ENCODE results near the gene CABLES1.
"Not testable (repeated sequence)": the region's sequence is repeated elsewhere in the genome, so short reads cannot be mapped to it uniquely, and the experiment has no call there.

Gene CABLES1

GRCh38 chr18:23274638-23275482, 139.6 kb downstream of the CABLES1 start:
- Mint-ChIP-seq H3K4me3 (no peak overlapping the region), H3K4me1 (no peaks in the 10 kb centered on the region), H3K27me3 (peaks cover 2% of the 10 kb centered on the region), H3K9me3 (peaks cover 3% of the 10 kb centered on the region), H3K27ac (no peak overlapping the region), H3K36me3 (peaks cover 19% of the 10 kb centered on the region)
- DNase-seq (ENCODE audit: low spot score in 2 of 2) = no peak
- ATAC-seq (ENCODE audit: low read depth) = no peak

DNA sequence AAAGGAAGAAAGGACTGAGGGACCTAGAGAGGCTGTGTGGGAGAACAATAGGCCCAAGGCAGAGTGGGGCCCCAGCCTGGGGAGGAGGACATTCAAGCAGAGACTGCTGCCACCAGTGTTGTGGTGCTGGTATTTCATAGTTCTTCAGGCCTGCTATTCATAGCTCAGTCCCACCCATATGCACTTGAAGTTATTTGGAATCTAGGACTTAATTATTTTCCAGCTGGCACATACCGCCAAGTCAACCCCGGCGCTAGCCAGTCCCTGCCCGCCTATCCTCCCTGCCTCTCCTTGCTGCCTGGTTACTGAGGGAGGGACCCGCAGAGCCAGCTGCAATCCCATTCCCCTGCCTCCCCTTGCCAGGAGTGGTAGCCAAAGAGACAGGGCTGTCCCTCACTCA, 141.2 kb downstream of the CABLES1 start:
- DNase-seq (ENCODE audit: low spot score in 2 of 2) (no peak), ATAC-seq (ENCODE audit: low read depth) (no peak)
- no peak overlapping the region for H3K27ac Mint-ChIP-seq
- no peaks in the 10 kb centered on the region for H3K4me1 Mint-ChIP-seq
- H3K4me3 Mint-ChIP-seq = no peak overlapping the region
- H3K27me3 Mint-ChIP-seq = peaks cover 2% of the 10 kb centered on the region
- peaks cover 19% of the 10 kb centered on the region for H3K36me3 Mint-ChIP-seq
- peaks cover 3% of the 10 kb centered on the region for H3K9me3 Mint-ChIP-seq

- DNase-seq (ENCODE audit: low spot score in 2 of 2) (no peak), ATAC-seq (ENCODE audit: low read depth) (no peak)
- Mint-ChIP-seq H3K4me1 (no peaks in the 10 kb centered on the region), H3K9me3 (no peaks in the 10 kb centered on the region), H3K36me3 (peaks cover 19% of the 10 kb centered on the region), H3K4me3 (no peak overlapping the region), H3K27me3 (peaks cover 2% of the 10 kb centered on the region), H3K27ac (no peak overlapping the region)
These were observed 142.1 kb downstream of the CABLES1 start for GRCh38 chr18:23277399-23277798.

GRCh38 chr18:23279931-23280330, 144.6 kb downstream of the CABLES1 start:
- no peak for DNase-seq (ENCODE audit: low spot score in 2 of 2)
- Mint-ChIP-seq H3K4me1 (no peaks in the 10 kb centered on the region), H3K27ac (no peak overlapping the region), H3K9me3 (no peaks in the 10 kb centered on the region), H3K4me3 (no peak overlapping the region), H3K36me3 (peaks cover 15% of the 10 kb centered on the region), H3K27me3 (peaks cover under 1% of the 10 kb centered on the region)
- ATAC-seq (ENCODE audit: low read depth) = no peak

DNA sequence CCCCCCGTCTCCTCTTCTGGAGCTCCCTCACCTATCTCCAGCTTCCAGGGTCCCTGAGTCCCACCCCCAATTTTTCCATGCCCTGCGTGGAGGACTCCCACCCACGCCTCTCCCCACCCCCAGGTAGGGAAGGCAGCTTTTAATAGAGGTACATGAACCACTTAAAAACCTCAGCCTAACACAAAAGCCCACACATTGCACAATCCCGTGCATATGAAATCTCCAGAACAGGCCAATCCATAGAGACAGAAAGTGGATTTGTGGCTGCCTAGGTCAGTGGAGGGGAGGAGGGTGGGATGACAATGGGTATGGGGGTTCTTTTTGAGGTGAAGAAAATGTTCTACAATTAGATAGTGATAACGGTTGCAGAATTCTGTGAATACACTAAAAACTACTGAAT, 145.6 kb downstream of the CABLES1 start:
- ATAC-seq (ENCODE audit: low read depth) (no peak), DNase-seq (ENCODE audit: low spot score in 2 of 2) (no peak)
- Mint-ChIP-seq H3K4me3 (no peak overlapping the region), H3K27me3 (no peaks in the 10 kb centered on the region), H3K9me3 (no peaks in the 10 kb centered on the region), H3K27ac (no peak overlapping the region), H3K36me3 (peaks cover 15% of the 10 kb centered on the region), H3K4me1 (no peaks in the 10 kb centered on the region)

DNA sequence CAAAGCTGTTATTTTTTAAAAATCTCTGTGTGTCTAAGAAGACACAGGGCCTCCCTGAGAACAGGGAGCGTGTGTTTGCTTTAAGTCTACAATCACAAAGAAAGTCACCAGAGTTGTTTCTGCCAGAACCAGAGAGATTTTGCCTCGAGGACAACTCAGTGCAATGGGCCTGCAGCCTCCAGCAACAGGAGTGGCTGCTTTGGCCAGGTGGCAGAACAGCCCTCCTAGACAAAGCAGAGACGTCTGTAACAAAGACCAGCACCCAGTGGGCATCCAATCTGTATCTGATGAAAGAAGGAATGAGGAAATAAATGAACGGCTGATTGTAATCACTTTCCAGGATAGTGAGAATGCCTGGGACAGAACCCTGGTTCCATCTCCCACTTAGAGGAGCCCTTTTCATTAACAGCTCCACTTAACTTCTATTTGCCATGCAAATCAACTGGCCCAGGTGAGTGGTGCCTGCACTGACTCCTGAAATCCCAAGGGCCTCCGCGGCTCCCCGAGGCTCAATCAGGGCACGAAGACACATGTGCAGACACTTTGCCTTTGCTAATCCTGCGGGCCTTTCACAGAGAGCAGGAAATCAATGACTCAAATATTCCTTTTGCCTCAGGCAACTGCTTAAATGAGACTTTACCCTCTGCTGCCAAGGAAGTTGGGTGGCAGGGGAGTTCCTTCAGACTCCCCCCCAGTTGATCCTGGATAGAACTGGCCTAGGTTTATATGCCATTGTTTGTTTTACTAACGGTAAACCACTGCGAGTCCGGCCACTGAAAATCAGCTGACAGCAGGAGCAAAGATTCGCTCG, 146.5 kb downstream of the CABLES1 start:
- no peaks in the 10 kb centered on the region for H3K4me1 Mint-ChIP-seq
- no peak for ATAC-seq (ENCODE audit: low read depth)
- H3K4me3 Mint-ChIP-seq = no peak overlapping the region
- peaks cover 13% of the 10 kb centered on the region for H3K36me3 Mint-ChIP-seq
- no peak overlapping the region for H3K27ac Mint-ChIP-seq
- no peaks in the 10 kb centered on the region for H3K9me3 Mint-ChIP-seq
- DNase-seq (ENCODE audit: low spot score in 2 of 2) = no peak
- no peaks in the 10 kb centered on the region for H3K27me3 Mint-ChIP-seq

DNA sequence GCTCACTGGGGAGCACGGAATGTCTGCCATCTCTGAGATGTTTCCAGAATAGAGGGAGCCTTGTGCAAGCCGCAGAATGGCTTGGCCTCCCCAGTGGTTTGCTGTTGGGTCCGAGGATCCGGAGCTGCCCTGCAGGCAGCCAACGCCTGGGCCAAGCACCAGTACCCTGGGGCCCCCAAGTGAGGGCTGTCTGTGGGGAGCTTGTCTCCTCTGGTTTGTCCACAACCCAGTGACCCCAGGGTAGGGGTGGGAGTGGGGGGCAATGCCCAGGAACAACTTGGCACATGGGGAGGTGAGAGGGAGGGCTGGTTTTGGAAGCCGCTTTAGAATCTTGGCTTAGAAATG, 147.1 kb downstream of the CABLES1 start:
- Mint-ChIP-seq H3K36me3 (peaks cover 9% of the 10 kb centered on the region), H3K27ac (no peak overlapping the region), H3K9me3 (no peaks in the 10 kb centered on the region), H3K4me1 (no peaks in the 10 kb centered on the region), H3K27me3 (no peaks in the 10 kb centered on the region), H3K4me3 (no peak overlapping the region)
- no peak for ATAC-seq (ENCODE audit: low read depth)
- no peak for DNase-seq (ENCODE audit: low spot score in 2 of 2)

GRCh38 chr18:23283916-23284430, 148.7 kb downstream of the CABLES1 start:
- DNase-seq (ENCODE audit: low spot score in 2 of 2) (no peak), ATAC-seq (ENCODE audit: low read depth) (peak; percentile 14)
- no peaks in the 10 kb centered on the region for H3K4me1 Mint-ChIP-seq
- H3K4me3 Mint-ChIP-seq = no peak overlapping the region
- H3K27me3 Mint-ChIP-seq = peaks cover 2% of the 10 kb centered on the region
- no peak overlapping the region for H3K27ac Mint-ChIP-seq
- no peaks in the 10 kb centered on the region for H3K9me3 Mint-ChIP-seq
- peaks cover 2% of the 10 kb centered on the region for H3K36me3 Mint-ChIP-seq

- Mint-ChIP-seq H3K4me1 (no peaks in the 10 kb centered on the region), H3K9me3 (no peaks in the 10 kb centered on the region), H3K27ac (no peak overlapping the region), H3K36me3 (no peaks in the 10 kb centered on the region), H3K27me3 (peaks cover 2% of the 10 kb centered on the region), H3K4me3 (no peak overlapping the region)
- DNase-seq (ENCODE audit: low spot score in 2 of 2) = no peak
- no peak for ATAC-seq (ENCODE audit: low read depth)
These were observed 149.3 kb downstream of the CABLES1 start for GRCh38 chr18:23284629-23285028.

DNA sequence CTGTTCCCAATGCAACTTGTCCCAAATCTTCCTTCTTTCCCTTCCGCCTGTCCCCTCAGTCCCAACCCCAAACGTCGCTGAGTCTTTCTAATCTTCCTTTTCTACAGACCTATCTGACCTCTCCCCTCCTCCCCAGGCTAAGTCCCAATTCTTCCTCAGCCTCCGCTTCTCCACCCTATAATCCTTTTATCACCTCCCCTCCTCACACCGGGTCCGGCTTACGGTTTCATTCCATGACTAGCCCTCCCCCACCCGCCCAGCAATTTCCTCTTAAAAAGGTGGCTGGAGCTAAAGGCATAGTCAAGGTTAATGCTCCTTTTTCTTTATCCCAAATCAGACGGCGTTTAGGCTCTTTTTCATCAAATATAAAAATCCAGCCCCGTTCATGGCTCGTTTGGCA, 150.3 kb downstream of the CABLES1 start:
- H3K4me1 Mint-ChIP-seq, H3K36me3 Mint-ChIP-seq: not testable (repeated sequence)

DNA sequence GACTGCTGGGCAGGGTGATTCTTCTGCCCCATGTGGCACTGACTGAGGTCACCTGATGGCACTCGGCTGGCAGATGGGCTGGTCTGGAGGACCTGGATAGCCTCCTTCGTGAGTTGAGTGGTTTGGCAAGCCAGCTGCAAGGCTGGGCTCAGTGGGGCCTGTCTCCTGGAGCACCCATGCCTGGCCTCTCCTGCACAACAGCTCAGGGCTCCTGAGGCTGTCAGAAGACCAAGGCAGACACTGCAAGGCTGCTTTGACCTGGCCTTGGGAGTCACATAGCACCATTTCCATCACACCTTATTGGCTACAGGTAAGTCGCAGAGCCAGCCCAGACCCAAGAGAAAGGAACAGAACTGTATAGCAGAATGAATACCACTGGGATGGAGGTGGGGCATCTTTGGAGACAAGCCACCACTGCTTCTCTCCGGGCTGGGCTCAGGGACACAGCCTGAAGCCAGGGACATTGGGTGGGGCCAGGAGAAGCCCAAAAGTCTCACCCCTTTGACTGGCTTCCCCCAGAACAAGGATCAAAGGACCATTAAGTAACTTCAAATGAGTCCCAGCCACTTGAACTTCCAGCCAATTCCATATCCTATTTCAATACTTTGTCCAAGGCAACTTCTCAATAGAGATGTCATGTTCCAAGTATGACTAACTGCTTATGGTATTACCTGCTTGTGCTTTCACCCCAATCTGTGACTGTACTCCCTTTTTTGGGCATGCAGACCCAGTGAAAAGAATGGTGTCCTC, 156.3 kb downstream of the CABLES1 start:
- ATAC-seq (ENCODE audit: low read depth) = no peak
- Mint-ChIP-seq H3K4me1 (no peaks in the 10 kb centered on the region), H3K4me3 (no peak overlapping the region), H3K9me3 (no peaks in the 10 kb centered on the region), H3K27me3 (peaks cover 2% of the 10 kb centered on the region), H3K36me3 (peaks cover 5% of the 10 kb centered on the region), H3K27ac (peak overlapping the region; percentile 19)
- DNase-seq (ENCODE audit: low spot score in 2 of 2) = no peak

More for the DNA sequence above, 150.3 kb downstream of the CABLES1 start:
- not testable (repeated sequence) for H3K27me3 Mint-ChIP-seq; DNase-seq (ENCODE audit: low spot score in 2 of 2); ATAC-seq (ENCODE audit: low read depth); H3K4me3 Mint-ChIP-seq; H3K27ac Mint-ChIP-seq; H3K9me3 Mint-ChIP-seq

DNA sequence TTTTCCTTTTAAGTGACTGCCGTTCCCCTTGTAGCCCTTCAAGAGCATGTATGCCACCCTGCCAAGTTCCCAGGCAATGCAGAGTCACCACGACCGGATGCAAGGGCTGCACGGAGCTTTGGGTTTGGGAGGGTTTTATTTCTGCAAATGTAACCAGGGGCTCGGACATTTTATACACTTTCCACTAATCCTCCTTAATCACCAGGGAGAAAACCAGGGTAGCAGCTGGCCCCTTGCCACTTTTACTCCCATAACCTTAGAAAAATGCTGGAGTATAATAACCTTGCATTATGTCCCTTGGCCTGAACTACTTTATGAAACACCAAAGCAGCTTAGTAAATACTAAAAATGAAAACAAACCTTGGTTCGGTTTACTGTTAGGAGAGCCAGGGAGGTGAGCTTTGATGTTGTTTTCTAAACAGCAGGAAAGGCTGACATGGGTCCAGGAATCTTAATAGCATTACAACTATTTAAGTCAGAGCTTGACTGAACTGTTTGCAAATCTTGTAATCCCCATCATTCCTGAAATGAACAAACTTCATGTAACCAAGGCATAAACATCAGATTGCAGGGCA, 165.0 kb downstream of the CABLES1 start:
- no peaks in the 10 kb centered on the region for H3K27me3 Mint-ChIP-seq

DNA sequence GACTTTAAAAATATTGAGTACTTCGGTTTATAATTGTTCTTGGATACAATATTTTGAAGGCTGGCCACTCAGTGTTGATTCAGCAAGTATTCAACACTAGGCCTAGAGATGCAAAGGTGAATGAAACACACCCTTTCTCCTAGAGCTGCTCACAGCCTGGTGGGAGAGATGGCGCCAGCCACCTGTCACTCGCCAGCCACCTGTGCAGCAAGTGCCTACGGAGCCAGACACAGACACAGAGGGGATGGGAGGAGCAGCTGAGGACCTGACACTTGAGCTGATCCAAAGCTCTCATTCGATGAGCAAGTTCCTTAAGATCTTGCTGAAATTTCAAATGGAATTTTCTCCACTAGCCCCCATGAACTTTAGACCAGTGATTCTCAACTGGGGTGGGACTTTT, 166.7 kb downstream of the CABLES1 start:
- ATAC-seq (ENCODE audit: low read depth) (no peak), DNase-seq (ENCODE audit: low spot score in 2 of 2) (no peak)
- Mint-ChIP-seq H3K27me3 (no peaks in the 10 kb centered on the region), H3K4me1 (no peaks in the 10 kb centered on the region), H3K4me3 (no peak overlapping the region), H3K36me3 (peaks cover 5% of the 10 kb centered on the region), H3K27ac (no peak overlapping the region), H3K9me3 (no peaks in the 10 kb centered on the region)

More for the DNA sequence above, 165.0 kb downstream of the CABLES1 start:
- H3K27ac Mint-ChIP-seq = no peak overlapping the region
- no peaks in the 10 kb centered on the region for H3K9me3 Mint-ChIP-seq
- ATAC-seq (ENCODE audit: low read depth) = no peak
- DNase-seq (ENCODE audit: low spot score in 2 of 2) = no peak
- peaks cover 10% of the 10 kb centered on the region for H3K36me3 Mint-ChIP-seq
- H3K4me3 Mint-ChIP-seq = no peak overlapping the region
- no peaks in the 10 kb centered on the region for H3K4me1 Mint-ChIP-seq

GRCh38 chr18:23302511-23302850, 167.2 kb downstream of the CABLES1 start:
- no peaks in the 10 kb centered on the region for H3K4me1 Mint-ChIP-seq
- H3K36me3 Mint-ChIP-seq = peaks cover 5% of the 10 kb centered on the region
- no peaks in the 10 kb centered on the region for H3K9me3 Mint-ChIP-seq
- DNase-seq (ENCODE audit: low spot score in 2 of 2) = no peak
- H3K4me3 Mint-ChIP-seq = no peak overlapping the region
- no peaks in the 10 kb centered on the region for H3K27me3 Mint-ChIP-seq
- no peak for ATAC-seq (ENCODE audit: low read depth)
- H3K27ac Mint-ChIP-seq = no peak overlapping the region
